ENCODE data around the gene CACNG4.

The CACNG4 gene

GRCh38 chr17:67071595-67071994 lies 107.1 kb downstream of the CACNG4 start:
- Histone ChIP-seq H3K27me3 (ENCODE audit: insufficient read depth, low read length, poor library complexity) (no peaks in the 10 kb centered on the region), H3K9ac (ENCODE audit: low read depth, low read length) (no peak overlapping the region), H3K9me3 (ENCODE audit: insufficient read depth, low read length, severe bottlenecking) (no peaks in the 10 kb centered on the region), H3K27ac (ENCODE audit: low read length) (no peak overlapping the region), H2AFZ (ENCODE audit: low read depth, low read length) (no peak overlapping the region), H3K4me3 (ENCODE audit: low read depth in 1 of 2, low read length in 2 of 2) (no peak overlapping the region), H3K79me2 (ENCODE audit: insufficient read depth, low read length) (no peaks in the 10 kb centered on the region), H3K4me2 (ENCODE audit: insufficient read depth, low read length) (no peak overlapping the region), H4K20me1 (ENCODE audit: insufficient read depth, low read length) (no peaks in the 10 kb centered on the region; the same call in 1 of the 2 replicates), H3K4me1 (ENCODE audit: insufficient read depth, low read length) (no peaks in the 10 kb centered on the region), H3K36me3 (ENCODE audit: insufficient read depth, low read length) (peaks cover 17% of the 10 kb centered on the region; the same call in 1 of the 2 replicates)
- DNase-seq (no peak), ATAC-seq (ENCODE audit: insufficient read depth, low read depth) (no peak)
- no peak for TF ChIP-seq EZH2 (IDR thresholded peaks at IDR 0.05; ENCODE audit: borderline replicate concordance, low read depth, low read length, severe bottlenecking)
- no peak for TF ChIP-seq CTCF (IDR thresholded peaks at IDR 0.05; ENCODE audit: borderline replicate concordance, extremely low read depth, low read length, poor library complexity, severe bottlenecking)

- Histone ChIP-seq H3K9me3 (ENCODE audit: insufficient read depth, low read length, severe bottlenecking) (no peaks in the 10 kb centered on the region), H3K27ac (ENCODE audit: low read length) (no peak overlapping the region), H3K27me3 (ENCODE audit: insufficient read depth, low read length, poor library complexity) (no peaks in the 10 kb centered on the region), H3K4me3 (ENCODE audit: low read depth in 1 of 2, low read length in 2 of 2) (no peak overlapping the region), H3K36me3 (ENCODE audit: insufficient read depth, low read length) (peaks cover 26% of the 10 kb centered on the region; the same call in 1 of the 2 replicates), H4K20me1 (ENCODE audit: insufficient read depth, low read length) (no peaks in the 10 kb centered on the region; the same call in 1 of the 2 replicates), H2AFZ (ENCODE audit: low read depth, low read length) (no peak overlapping the region), H3K79me2 (ENCODE audit: insufficient read depth, low read length) (no peaks in the 10 kb centered on the region), H3K9ac (ENCODE audit: low read depth, low read length) (no peak overlapping the region), H3K4me2 (ENCODE audit: insufficient read depth, low read length) (no peak overlapping the region), H3K4me1 (ENCODE audit: insufficient read depth, low read length) (no peaks in the 10 kb centered on the region)
- TF ChIP-seq CTCF (IDR thresholded peaks at IDR 0.05; ENCODE audit: borderline replicate concordance, extremely low read depth, low read length, poor library complexity, severe bottlenecking) = no peak
- no peak for TF ChIP-seq EZH2 (IDR thresholded peaks at IDR 0.05; ENCODE audit: borderline replicate concordance, low read depth, low read length, severe bottlenecking)
- DNase-seq = no peak
- ATAC-seq (ENCODE audit: insufficient read depth, low read depth) = no peak
Measured at GRCh38 chr17:67072885-67073284, 108.4 kb downstream of the CACNG4 start.

GRCh38 chr17:67074781-67075180 lies 110.3 kb downstream of the CACNG4 start:
- Histone ChIP-seq H2AFZ (ENCODE audit: low read depth, low read length) (no peak overlapping the region), H3K36me3 (ENCODE audit: insufficient read depth, low read length) (peaks cover 42% of the 10 kb centered on the region), H3K4me3 (ENCODE audit: low read depth in 1 of 2, low read length in 2 of 2) (no peak overlapping the region), H3K27ac (ENCODE audit: low read length) (no peak overlapping the region), H4K20me1 (ENCODE audit: insufficient read depth, low read length) (no peaks in the 10 kb centered on the region), H3K79me2 (ENCODE audit: insufficient read depth, low read length) (no peaks in the 10 kb centered on the region), H3K4me2 (ENCODE audit: insufficient read depth, low read length) (no peak overlapping the region), H3K4me1 (ENCODE audit: insufficient read depth, low read length) (no peaks in the 10 kb centered on the region), H3K9ac (ENCODE audit: low read depth, low read length) (no peak overlapping the region), H3K9me3 (ENCODE audit: insufficient read depth, low read length, severe bottlenecking) (no peaks in the 10 kb centered on the region), H3K27me3 (ENCODE audit: insufficient read depth, low read length, poor library complexity) (no peaks in the 10 kb centered on the region)
- TF ChIP-seq EZH2 (IDR thresholded peaks at IDR 0.05; ENCODE audit: borderline replicate concordance, low read depth, low read length, severe bottlenecking) = no peak
- no peak for DNase-seq
- ATAC-seq (ENCODE audit: insufficient read depth, low read depth) = no peak

- Histone ChIP-seq H3K9ac (ENCODE audit: low read depth, low read length) (no peak overlapping the region), H3K4me1 (ENCODE audit: insufficient read depth, low read length) (no peaks in the 10 kb centered on the region), H3K79me2 (ENCODE audit: insufficient read depth, low read length) (no peaks in the 10 kb centered on the region), H3K27me3 (ENCODE audit: insufficient read depth, low read length, poor library complexity) (no peaks in the 10 kb centered on the region), H3K4me2 (ENCODE audit: insufficient read depth, low read length) (no peak overlapping the region), H3K4me3 (ENCODE audit: low read depth in 1 of 2, low read length in 2 of 2) (no peak overlapping the region), H3K27ac (ENCODE audit: low read length) (no peak overlapping the region), H4K20me1 (ENCODE audit: insufficient read depth, low read length) (no peaks in the 10 kb centered on the region), H3K36me3 (ENCODE audit: insufficient read depth, low read length) (peaks cover 49% of the 10 kb centered on the region), H2AFZ (ENCODE audit: low read depth, low read length) (no peak overlapping the region), H3K9me3 (ENCODE audit: insufficient read depth, low read length, severe bottlenecking) (no peaks in the 10 kb centered on the region)
- no peak for ATAC-seq (ENCODE audit: insufficient read depth, low read depth)
- no peak for DNase-seq
- no peak for TF ChIP-seq EZH2 (IDR thresholded peaks at IDR 0.05; ENCODE audit: borderline replicate concordance, low read depth, low read length, severe bottlenecking)
- no peak for TF ChIP-seq CTCF (IDR thresholded peaks at IDR 0.05; ENCODE audit: borderline replicate concordance, extremely low read depth, low read length, poor library complexity, severe bottlenecking)
Measured at GRCh38 chr17:67076290-67076689, 111.8 kb downstream of the CACNG4 start.

Data from DND-41 (cell line).